ENCODE data around the gene AKAP4.

GRCh38 chrX:50198348-50198747 is 2.5 kb downstream of the AKAP4 start:
- TF ChIP-seq, protein P1, sequence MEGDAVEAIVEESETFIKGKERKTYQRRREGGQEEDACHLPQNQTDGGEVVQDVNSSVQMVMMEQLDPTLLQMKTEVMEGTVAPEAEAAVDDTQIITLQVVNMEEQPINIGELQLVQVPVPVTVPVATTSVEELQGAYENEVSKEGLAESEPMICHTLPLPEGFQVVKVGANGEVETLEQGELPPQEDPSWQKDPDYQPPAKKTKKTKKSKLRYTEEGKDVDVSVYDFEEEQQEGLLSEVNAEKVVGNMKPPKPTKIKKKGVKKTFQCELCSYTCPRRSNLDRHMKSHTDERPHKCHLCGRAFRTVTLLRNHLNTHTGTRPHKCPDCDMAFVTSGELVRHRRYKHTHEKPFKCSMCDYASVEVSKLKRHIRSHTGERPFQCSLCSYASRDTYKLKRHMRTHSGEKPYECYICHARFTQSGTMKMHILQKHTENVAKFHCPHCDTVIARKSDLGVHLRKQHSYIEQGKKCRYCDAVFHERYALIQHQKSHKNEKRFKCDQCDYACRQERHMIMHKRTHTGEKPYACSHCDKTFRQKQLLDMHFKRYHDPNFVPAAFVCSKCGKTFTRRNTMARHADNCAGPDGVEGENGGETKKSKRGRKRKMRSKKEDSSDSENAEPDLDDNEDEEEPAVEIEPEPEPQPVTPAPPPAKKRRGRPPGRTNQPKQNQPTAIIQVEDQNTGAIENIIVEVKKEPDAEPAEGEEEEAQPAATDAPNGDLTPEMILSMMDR (IDR thresholded peaks at IDR 0.05), result no peak
- TF ChIP-seq NR1H2 (CRISPR knock-in tag; IDR thresholded peaks at IDR 0.05) (no peak), ZBTB21 (CRISPR knock-in tag; IDR thresholded peaks at IDR 0.05; ENCODE audit: borderline replicate concordance) (no peak), SMAD4 (CRISPR knock-in tag; IDR thresholded peaks at IDR 0.05) (no peak), JUN (CRISPR knock-in tag; IDR thresholded peaks at IDR 0.05) (no peak), PREB (CRISPR knock-in tag; IDR thresholded peaks at IDR 0.05; ENCODE audit: borderline replicate concordance) (no peak), NFYB (CRISPR knock-in tag; conservative IDR thresholded peaks at IDR 0.05; ENCODE audit: low read depth) (no peak), ZNF512 (CRISPR knock-in tag; IDR thresholded peaks at IDR 0.05; ENCODE audit: borderline replicate concordance) (no peak), CREB1 (CRISPR knock-in tag; IDR thresholded peaks at IDR 0.05) (no peak)
- TF ChIP-seq, protein P2, sequence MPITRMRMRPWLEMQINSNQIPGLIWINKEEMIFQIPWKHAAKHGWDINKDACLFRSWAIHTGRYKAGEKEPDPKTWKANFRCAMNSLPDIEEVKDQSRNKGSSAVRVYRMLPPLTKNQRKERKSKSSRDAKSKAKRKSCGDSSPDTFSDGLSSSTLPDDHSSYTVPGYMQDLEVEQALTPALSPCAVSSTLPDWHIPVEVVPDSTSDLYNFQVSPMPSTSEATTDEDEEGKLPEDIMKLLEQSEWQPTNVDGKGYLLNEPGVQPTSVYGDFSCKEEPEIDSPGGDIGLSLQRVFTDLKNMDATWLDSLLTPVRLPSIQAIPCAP (CRISPR knock-in tag; IDR thresholded peaks at IDR 0.05), result no peak
- TF ChIP-seq, protein P3, sequence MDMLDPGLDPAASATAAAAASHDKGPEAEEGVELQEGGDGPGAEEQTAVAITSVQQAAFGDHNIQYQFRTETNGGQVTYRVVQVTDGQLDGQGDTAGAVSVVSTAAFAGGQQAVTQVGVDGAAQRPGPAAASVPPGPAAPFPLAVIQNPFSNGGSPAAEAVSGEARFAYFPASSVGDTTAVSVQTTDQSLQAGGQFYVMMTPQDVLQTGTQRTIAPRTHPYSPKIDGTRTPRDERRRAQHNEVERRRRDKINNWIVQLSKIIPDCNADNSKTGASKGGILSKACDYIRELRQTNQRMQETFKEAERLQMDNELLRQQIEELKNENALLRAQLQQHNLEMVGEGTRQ (CRISPR knock-in tag; IDR thresholded peaks at IDR 0.05), result no peak
